Caco-2 (cell line): ENCODE measurements around the gene CACNB1. TPM values are rescaled to one million over a fixed set of nuclear protein-coding genes. Genes with fewer than 3 reads are reported as not detected.

ENCODE experiments used
- BruUV-seq: library from RNA; stranded (reverse); fragments of 400-500 nt; replicated peaks from 2 replicates; lab custom pipeline; 2021; lab: Mats Ljungman, UMichigan
- CTCF ChIA-PET: fragments of 300-600 bp; sonication (Branson Sonifier 250); formaldehyde crosslinking; loops from one replicate; lab custom pipeline; 2022; ENCODE audit warnings: antibody characterized with exemption; lab: Charles Lee
- POLR2A ChIA-PET: fragments of 300-600 bp; sonication (Branson Sonifier 250); formaldehyde crosslinking; loops from one replicate; lab custom pipeline; 2022; ENCODE audit warnings: antibody characterized with exemption; lab: Charles Lee
- DNase-seq, 2 experiments: peaks; one replicate each; pipeline versions ENCODE4 v3.0.0 to v3.0.0-alpha.2; 2020 to 2022
- H3K27me3 ChIP-seq: replicated peaks from 2 replicates; pipeline ENCODE4 v1.6.0; 2011; ENCODE audit warnings: low read length; ENCODE audit not compliant: control insufficient read depth, insufficient read depth
- H3K36me3 ChIP-seq: 2 replicates; pipeline ENCODE4 v1.5.1; 2011; ENCODE audit warnings: low read length; ENCODE audit not compliant: control insufficient read depth, insufficient read depth
- H3K4me1 ChIP-seq: fragments of 250-450 bp; sonication (Bioruptor Pico); 2 replicates; pipeline ENCODE4 v1.5.1; 2020; ENCODE audit warnings: mild to moderate bottlenecking
- H3K4me3 ChIP-seq: 2 replicates; pipeline ENCODE4 v1.5.1; 2011; ENCODE audit warnings: low read depth, mild to moderate bottlenecking, control low read depth, low read length
- H3K9me3 ChIP-seq: fragments of 250-450 bp; sonication (Bioruptor Pico); 2 replicates; pipeline ENCODE4 v1.5.1; 2020; ENCODE audit warnings: mild to moderate bottlenecking, moderate library complexity
- H3K27ac Mint-ChIP-seq: one replicate; pipeline ENCODE4 v1.8.0; 2022; ENCODE audit warnings: mixed read lengths; ENCODE audit not compliant: unreplicated experiment
- H3K27me3 Mint-ChIP-seq: one replicate; pipeline ENCODE4 v1.8.0; 2022; ENCODE audit warnings: mixed read lengths; ENCODE audit not compliant: insufficient read depth, unreplicated experiment
- H3K36me3 Mint-ChIP-seq: one replicate; pipeline ENCODE4 v1.8.0; 2022; ENCODE audit warnings: mild to moderate bottlenecking, mixed read lengths; ENCODE audit not compliant: insufficient read depth, unreplicated experiment
- H3K4me1 Mint-ChIP-seq: one replicate; pipeline ENCODE4 v1.8.0; 2022; ENCODE audit warnings: low read depth, mixed read lengths; ENCODE audit not compliant: unreplicated experiment
- H3K4me3 Mint-ChIP-seq: one replicate; pipeline ENCODE4 v1.8.0; 2022; ENCODE audit warnings: mild to moderate bottlenecking, moderate library complexity, mixed read lengths; ENCODE audit not compliant: unreplicated experiment
- H3K9me3 Mint-ChIP-seq: one replicate; pipeline ENCODE4 v1.8.0; 2022; ENCODE audit warnings: mixed read lengths; ENCODE audit not compliant: unreplicated experiment
- intact Hi-C: fragments of 100-400 bp; cut with micrococcal nuclease; formaldehyde crosslinking; loops from one replicate; pipeline ENCODE4 v1.10.0; 2022; ENCODE audit not compliant: unreplicated experiment
- total RNA-seq: library from RNA; stranded (reverse); gene quantifications from 2 replicates; pipeline ENCODE4 v1.2.3, GENCODE V29; 2022
- TF ChIP-seq, protein P1 (sequence below), 2 experiments: fragments of 200-600 bp in 1 of 2; IDR thresholded peaks; 1 replicate in 1 of 2; 2 replicates in 1 of 2; pipeline versions ENCODE4 v1.5.1 to v1.8.0; 2011 to 2022; ENCODE audit warnings: antibody characterized with exemption in 1 of 2, control low read depth in 1 of 2, inconsistent platforms in 1 of 2, low read depth in 1 of 2, low read length in 1 of 2, mild to moderate bottlenecking in 1 of 2, moderate library complexity in 1 of 2; ENCODE audit not compliant: insufficient read depth in 1 of 2, severe bottlenecking in 1 of 2, unreplicated experiment in 1 of 2

CACNB1 gene
- total RNA-seq, 1 experiment from 2014 or later, result 7.0 TPM

DNA sequence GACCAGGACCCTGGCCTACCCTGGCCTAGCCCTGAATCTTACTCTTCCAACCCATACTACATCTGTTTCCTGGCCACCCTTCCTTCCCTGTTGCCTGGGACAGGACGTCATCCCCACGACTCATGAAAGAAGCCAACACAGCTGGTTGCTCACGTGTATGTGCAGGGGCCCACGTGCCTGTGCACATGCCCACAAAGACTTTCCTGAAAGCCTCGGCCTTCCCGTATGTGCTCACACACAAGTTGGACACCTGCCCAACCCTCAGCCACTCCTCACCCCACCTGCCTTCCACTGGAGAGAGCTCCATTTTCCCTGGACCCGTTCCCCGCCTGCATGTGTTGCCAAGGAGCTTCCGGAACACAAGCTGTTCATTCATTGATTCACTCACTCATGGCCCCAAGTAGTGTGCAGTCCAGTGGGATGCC lies 53.0 kb downstream of the CACNB1 start:
- BruUV-seq, result no TSS peak
- Mint-ChIP-seq H3K27me3 (no peaks in the 10 kb centered on the region), H3K4me3 (no peak overlapping the region), H3K27ac (no peak overlapping the region), H3K9me3 (no peaks in the 10 kb centered on the region), H3K36me3 (no peaks in the 10 kb centered on the region), H3K4me1 (no peaks in the 10 kb centered on the region)
- Histone ChIP-seq H3K4me3 (no peak overlapping the region), H3K4me1 (no peaks in the 10 kb centered on the region), H3K27me3 (no peaks in the 10 kb centered on the region), H3K9me3 (no peaks in the 10 kb centered on the region), H3K36me3 (no peaks in the 10 kb centered on the region)
- intact Hi-C loops, result no loop called here
- ChIA-PET POLR2A (interaction anchor here (0.6 kb wide), 1 partner anchor 319 kb away, joined by 3 read pairs; no protein-coding TSS in a partner anchor), CTCF (interaction anchor here (1.1 to 1.4 kb wide), 2 partner anchors 161 to 177 kb away, joined by 3 to 6 read pairs; partner anchors contain the start of gene FBXO47)
- TF ChIP-seq, protein P1, sequence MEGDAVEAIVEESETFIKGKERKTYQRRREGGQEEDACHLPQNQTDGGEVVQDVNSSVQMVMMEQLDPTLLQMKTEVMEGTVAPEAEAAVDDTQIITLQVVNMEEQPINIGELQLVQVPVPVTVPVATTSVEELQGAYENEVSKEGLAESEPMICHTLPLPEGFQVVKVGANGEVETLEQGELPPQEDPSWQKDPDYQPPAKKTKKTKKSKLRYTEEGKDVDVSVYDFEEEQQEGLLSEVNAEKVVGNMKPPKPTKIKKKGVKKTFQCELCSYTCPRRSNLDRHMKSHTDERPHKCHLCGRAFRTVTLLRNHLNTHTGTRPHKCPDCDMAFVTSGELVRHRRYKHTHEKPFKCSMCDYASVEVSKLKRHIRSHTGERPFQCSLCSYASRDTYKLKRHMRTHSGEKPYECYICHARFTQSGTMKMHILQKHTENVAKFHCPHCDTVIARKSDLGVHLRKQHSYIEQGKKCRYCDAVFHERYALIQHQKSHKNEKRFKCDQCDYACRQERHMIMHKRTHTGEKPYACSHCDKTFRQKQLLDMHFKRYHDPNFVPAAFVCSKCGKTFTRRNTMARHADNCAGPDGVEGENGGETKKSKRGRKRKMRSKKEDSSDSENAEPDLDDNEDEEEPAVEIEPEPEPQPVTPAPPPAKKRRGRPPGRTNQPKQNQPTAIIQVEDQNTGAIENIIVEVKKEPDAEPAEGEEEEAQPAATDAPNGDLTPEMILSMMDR (IDR thresholded peaks at IDR 0.05; ENCODE audit: insufficient read depth in 1 of 2, low read depth in 1 of 2, low read length in 1 of 2, severe bottlenecking in 1 of 2, unreplicated experiment in 1 of 2), result no peak
- no peak for DNase-seq

DNA sequence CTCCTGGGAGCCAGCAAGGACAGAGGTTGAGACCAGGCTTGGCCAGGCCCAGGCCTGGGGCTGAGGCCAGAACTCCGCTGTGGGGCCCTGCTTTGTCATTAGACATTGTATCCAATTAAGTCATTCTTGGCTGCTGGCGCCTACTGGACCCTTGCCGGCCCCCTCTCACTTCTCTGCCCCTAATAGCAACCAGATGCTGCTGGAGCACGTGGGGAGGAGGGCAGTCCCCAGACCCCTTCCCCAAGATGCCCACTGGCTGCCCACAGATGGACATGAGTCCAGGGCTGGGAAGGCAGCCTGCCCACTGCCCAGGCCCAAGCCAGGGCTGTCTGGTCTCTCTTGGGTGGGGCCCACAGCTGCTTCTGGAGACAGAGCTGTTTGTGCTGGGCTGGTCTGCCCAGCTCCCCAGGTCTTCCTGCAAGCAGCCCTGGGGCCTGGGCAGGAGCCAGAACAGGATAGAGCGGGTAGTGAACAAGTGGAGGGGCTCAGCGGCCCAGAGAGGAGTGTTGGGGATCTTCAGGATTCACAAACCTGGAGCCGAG lies 53.8 kb downstream of the CACNB1 start:
- no TSS peak for BruUV-seq
- no peaks in the 10 kb centered on the region for H3K9me3 Mint-ChIP-seq
- Histone ChIP-seq H3K4me1 (no peaks in the 10 kb centered on the region), H3K36me3 (no peaks in the 10 kb centered on the region), H3K4me3 (no peak overlapping the region), H3K27me3 (no peaks in the 10 kb centered on the region), H3K9me3 (no peaks in the 10 kb centered on the region)
- no peak for DNase-seq
- no peaks in the 10 kb centered on the region for H3K4me1 Mint-ChIP-seq
- H3K36me3 Mint-ChIP-seq, result no peaks in the 10 kb centered on the region
- intact Hi-C loops, result no loop called here
- POLR2A ChIA-PET, result no interaction called here
- TF ChIP-seq, protein P1 (IDR thresholded peaks at IDR 0.05; ENCODE audit: insufficient read depth in 1 of 2, low read depth in 1 of 2, low read length in 1 of 2, severe bottlenecking in 1 of 2, unreplicated experiment in 1 of 2), result no peak
- H3K4me3 Mint-ChIP-seq, result no peak overlapping the region
- CTCF ChIA-PET, result interaction anchor here (1.1 kb wide), 1 partner anchor 176 kb away, joined by 3 read pairs; the partner anchor contains the start of gene FBXO47
- no peaks in the 10 kb centered on the region for H3K27me3 Mint-ChIP-seq
- H3K27ac Mint-ChIP-seq, result no peak overlapping the region

DNA sequence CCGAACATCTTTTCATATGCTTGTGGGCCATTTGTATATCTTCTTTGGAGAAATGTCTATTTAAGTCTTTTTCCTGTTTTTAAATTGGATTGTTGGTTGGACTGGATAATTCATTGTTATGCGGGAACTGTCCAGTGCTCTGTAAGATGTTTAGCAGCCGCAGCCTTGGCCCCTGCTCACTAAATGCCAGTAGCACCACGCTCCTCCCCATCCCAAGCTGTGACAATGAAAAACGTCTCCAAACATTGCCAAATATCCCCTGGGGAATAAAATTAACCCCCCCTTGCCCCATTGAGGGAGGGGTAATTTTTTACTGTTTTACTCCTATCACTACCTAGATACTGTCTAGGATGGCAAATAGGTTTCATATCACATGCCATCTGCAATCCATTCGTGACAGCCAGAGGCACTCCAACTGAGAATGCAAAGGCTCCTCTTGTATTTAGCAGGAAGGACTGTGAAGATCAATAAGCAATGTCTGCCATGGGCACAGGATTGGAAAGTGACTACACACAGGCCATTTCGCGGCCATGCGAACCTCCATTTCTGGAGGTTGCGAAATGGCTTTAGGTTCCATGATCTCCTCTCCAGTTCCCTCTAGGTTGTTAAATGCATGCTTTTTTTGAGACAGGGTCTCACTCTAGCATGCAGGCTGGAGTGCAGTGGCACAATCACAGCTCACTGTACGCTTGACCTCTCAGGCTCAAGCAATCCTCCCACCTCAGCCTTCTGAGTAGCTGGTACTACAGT lies 55.4 kb downstream of the CACNB1 start:
- H3K27me3 Mint-ChIP-seq, result no peaks in the 10 kb centered on the region
- Histone ChIP-seq H3K27me3 (no peaks in the 10 kb centered on the region), H3K36me3 (no peaks in the 10 kb centered on the region), H3K4me1 (no peaks in the 10 kb centered on the region), H3K9me3 (no peaks in the 10 kb centered on the region), H3K4me3 (no peak overlapping the region)
- no peak overlapping the region for H3K4me3 Mint-ChIP-seq
- no peaks in the 10 kb centered on the region for H3K4me1 Mint-ChIP-seq
- no peak for DNase-seq
- BruUV-seq, result no TSS peak
- ChIA-PET CTCF (no interaction called here), POLR2A (no interaction called here)
- no peaks in the 10 kb centered on the region for H3K36me3 Mint-ChIP-seq
- intact Hi-C loops, result no loop called here
- H3K9me3 Mint-ChIP-seq, result no peaks in the 10 kb centered on the region
- TF ChIP-seq, protein P1 (IDR thresholded peaks at IDR 0.05; ENCODE audit: insufficient read depth in 1 of 2, low read depth in 1 of 2, low read length in 1 of 2, severe bottlenecking in 1 of 2, unreplicated experiment in 1 of 2), result no peak
- no peak overlapping the region for H3K27ac Mint-ChIP-seq
